22Rv1 (cell line): ENCODE results near the gene CCL22.

Experiments
- H3K27ac ChIP-seq: fragments of 450-650 bp; 2 replicates; pipeline ENCODE4 v1.5.1; 2017
- CTCF ChIP-seq: fragments of 450-650 bp; IDR thresholded peaks from 2 replicates; pipeline ENCODE4 v1.5.1; 2017; ENCODE audit warnings: mild to moderate bottlenecking
- ZFX ChIP-seq: fragments of 450-650 bp; IDR thresholded peaks from 2 replicates; pipeline ENCODE4 v1.6.1; 2017; ENCODE audit warnings: antibody characterized with exemption, borderline replicate concordance

CCL22 gene

GRCh38 chr16:57357330-57358085 is 1.1 kb upstream of the CCL22 start:
- H3K27ac ChIP-seq = no peak overlapping the region
- TF ChIP-seq CTCF = no peak

GRCh38 chr16:57358086-57358420 is 530 bp upstream of the CCL22 start:
- no peak for TF ChIP-seq CTCF
- no peak overlapping the region for H3K27ac ChIP-seq

GRCh38 chr16:57360321-57360935 is 1.8 kb downstream of the CCL22 start:
- no peak for TF ChIP-seq CTCF
- no peak for TF ChIP-seq ZFX
- no peak overlapping the region for H3K27ac ChIP-seq

DNA sequence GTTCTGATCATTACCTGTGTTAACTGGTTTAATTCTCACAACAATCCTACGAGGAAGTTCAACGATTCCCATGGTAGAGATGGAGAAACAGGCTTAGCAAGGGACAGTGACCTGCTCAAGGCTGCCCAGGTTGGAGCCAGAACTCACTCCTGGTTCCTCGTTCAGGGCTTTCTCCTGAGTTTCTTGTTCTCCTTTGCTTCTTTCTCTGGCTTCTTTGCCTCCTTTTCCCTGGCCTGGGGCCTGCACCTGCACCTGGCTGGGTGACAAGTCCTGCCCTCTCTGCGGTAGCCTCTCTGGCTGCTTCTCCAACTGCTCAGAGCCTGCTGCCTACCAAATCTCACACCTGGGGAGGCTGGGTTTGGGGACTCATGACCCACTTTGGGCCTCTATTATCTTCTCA is 2.8 kb downstream of the CCL22 start:
- TF ChIP-seq CTCF = no peak
- no peak for TF ChIP-seq ZFX

GRCh38 chr16:57364143-57364542 is 5.6 kb downstream of the CCL22 start:
- no peak overlapping the region for H3K27ac ChIP-seq
- TF ChIP-seq CTCF (no peak), ZFX (no peak)

More for the DNA sequence above, 2.8 kb downstream of the CCL22 start:
- H3K27ac ChIP-seq = peak overlapping the region; percentile 56

DNA sequence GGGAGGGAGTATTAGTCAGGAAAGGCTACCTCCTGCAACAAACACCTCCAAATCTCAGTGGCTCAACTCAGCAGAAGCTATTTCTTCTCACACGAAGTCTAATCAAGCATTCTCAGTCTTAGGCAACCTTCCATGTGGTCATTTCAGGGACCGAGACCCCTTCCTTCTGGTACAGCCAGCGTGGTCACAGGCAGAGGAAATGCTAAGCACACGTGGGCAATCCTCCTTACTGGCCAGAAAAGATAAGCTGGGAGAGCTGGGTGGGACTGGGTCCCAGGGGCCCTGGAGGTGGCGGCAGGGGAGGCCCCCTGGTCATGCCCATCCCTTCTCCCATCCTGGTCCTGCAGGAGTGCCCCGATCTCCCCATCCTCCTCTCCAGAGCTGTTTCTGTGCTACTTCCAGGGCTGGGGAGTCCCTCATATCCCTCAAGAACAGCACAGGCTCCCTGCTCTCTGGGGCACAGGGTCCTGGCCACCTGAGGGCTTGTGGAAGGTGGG is 8.0 kb downstream of the CCL22 start:
- TF ChIP-seq ZFX (no peak), CTCF (no peak)
- H3K27ac ChIP-seq = peak overlapping the region; percentile 24; the same call in 1 of the 2 replicates

DNA sequence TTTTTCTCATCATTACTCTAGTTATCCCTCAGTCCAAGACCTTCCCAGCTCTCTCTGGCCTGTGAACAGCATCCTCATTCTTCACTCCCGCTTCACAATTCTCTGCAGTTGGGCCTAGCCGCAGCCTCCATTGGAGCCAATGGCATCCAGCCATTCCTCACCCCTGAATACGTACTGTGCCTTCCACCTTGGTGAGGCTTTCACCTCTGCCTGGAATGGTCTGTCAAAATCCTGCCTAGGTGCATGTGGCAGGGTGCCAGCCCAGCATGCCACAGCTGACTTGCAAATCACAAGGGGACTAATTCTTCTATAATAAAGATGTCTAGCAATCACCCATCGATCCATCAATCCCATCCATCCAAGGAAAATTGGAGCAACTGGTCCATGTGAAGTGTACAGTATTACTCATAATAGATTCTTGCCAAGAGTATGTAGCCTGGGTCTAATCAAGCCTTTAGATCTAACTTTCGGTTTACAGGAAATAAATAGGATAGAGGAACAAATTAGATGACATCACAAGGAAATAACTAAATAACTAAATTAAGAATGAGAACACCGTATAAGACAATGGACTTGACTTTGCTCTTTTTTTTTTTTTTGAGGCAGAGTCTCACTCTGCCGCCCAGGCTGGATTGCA is 8.7 kb downstream of the CCL22 start:
- TF ChIP-seq ZFX (no peak), CTCF (no peak)
- peak overlapping the region; percentile 24; the same call in 1 of the 2 replicates for H3K27ac ChIP-seq
